OCI-LY3 (cell line): Measurements from ENCODE around the gene MCF2L2.

ENCODE experiments used
- H2AFZ ChIP-seq: fragments of 200-600, 300-600 bp; shearing (Covaris generic); 2 replicates; pipeline ENCODE4 v1.6.0; 2014; ENCODE audit warnings: antibody characterized with exemption, low read depth, low read length
- H3K27ac ChIP-seq: fragments of 200-600, 300-600 bp; sonication (generic); 2 replicates; pipeline ENCODE4 v1.5.1; 2014; ENCODE audit warnings: mild to moderate bottlenecking, low read length, moderate library complexity, mixed read lengths
- H3K27me3 ChIP-seq: fragments of 200-600, 300-600 bp; sonication (generic); 2 replicates; pipeline ENCODE4 v1.6.1; 2014; ENCODE audit warnings: low read depth, low read length, mixed read lengths
- H3K36me3 ChIP-seq: fragments of 200-600, 300-600 bp; sonication (generic); replicated peaks from 2 replicates; pipeline ENCODE3; 2014; ENCODE audit warnings: low read depth, low read length, mixed read lengths
- H3K4me1 ChIP-seq: fragments of 300-600, 200-600 bp; sonication (generic); 2 replicates; pipeline ENCODE4 v1.6.1; 2014; ENCODE audit warnings: low read length, mixed read lengths
- H3K4me2 ChIP-seq: fragments of 200-600, 300-600 bp; sonication (generic); 2 replicates; pipeline ENCODE4 v1.6.1; 2014; ENCODE audit warnings: low read length, mixed read lengths
- H3K4me3 ChIP-seq: fragments of 300-600, 200-600 bp; sonication (generic); 2 replicates; pipeline ENCODE4 v1.5.1; 2014; ENCODE audit warnings: antibody characterized with exemption, mild to moderate bottlenecking, low read length, moderate library complexity
- H3K79me2 ChIP-seq: fragments of 300-600, 200-600 bp; shearing (Covaris generic); 2 replicates; pipeline ENCODE4 v1.6.1; 2014; ENCODE audit warnings: mild to moderate bottlenecking, low read length, mixed read lengths
- H3K9ac ChIP-seq: fragments of 300-600, 200-600 bp; shearing (Covaris generic); 2 replicates; pipeline ENCODE4 v1.6.0; 2014; ENCODE audit warnings: mild to moderate bottlenecking, low read length, moderate library complexity
- H3K9me3 ChIP-seq: fragments of 200-600, 300-600 bp; shearing (Covaris generic); 2 replicates; pipeline ENCODE4 v1.6.1; 2014; ENCODE audit warnings: low read length, mixed read lengths; ENCODE audit not compliant: insufficient read depth
- H4K20me1 ChIP-seq: fragments of 200-600, 300-600 bp; sonication (generic); 2 replicates; pipeline ENCODE4 v1.6.1; 2016; ENCODE audit warnings: low read length, mixed read lengths; ENCODE audit not compliant: insufficient read depth
- CTCF ChIP-seq: fragments of 200-600, 300-600 bp; sonication (generic); IDR thresholded peaks from 2 replicates; pipeline ENCODE4 v1.5.1; 2014; ENCODE audit warnings: antibody characterized with exemption, low read length, low read depth
- EZH2phosphoT487 ChIP-seq: fragments of 200-600 bp; shearing (Covaris generic); IDR thresholded peaks from 2 replicates; pipeline ENCODE4 v1.6.1; 2018; ENCODE audit warnings: antibody characterized with exemption, mixed run types, low read depth

MCF2L2 gene

GRCh38 chr3:183274609-183275008, 153.8 kb downstream of the MCF2L2 start:
- Histone ChIP-seq H3K79me2 (no peaks in the 10 kb centered on the region), H3K9ac (no peak overlapping the region), H3K4me3 (no peak overlapping the region), H4K20me1 (no peaks in the 10 kb centered on the region), H3K4me1 (peaks cover 4% of the 10 kb centered on the region), H3K9me3 (no peaks in the 10 kb centered on the region), H2AFZ (no peak overlapping the region), H3K27ac (no peak overlapping the region), H3K36me3 (no peaks in the 10 kb centered on the region), H3K4me2 (no peak overlapping the region), H3K27me3 (no peaks in the 10 kb centered on the region)
- TF ChIP-seq EZH2phosphoT487 (no peak), CTCF (no peak)

GRCh38 chr3:183272791-183273190, 155.6 kb downstream of the MCF2L2 start:
- H3K79me2 ChIP-seq, result no peaks in the 10 kb centered on the region
- H3K27ac ChIP-seq, result no peak overlapping the region
- no peaks in the 10 kb centered on the region for H3K27me3 ChIP-seq
- H3K4me2 ChIP-seq, result no peak overlapping the region
- H2AFZ ChIP-seq, result no peak overlapping the region
- H3K4me1 ChIP-seq, result no peaks in the 10 kb centered on the region
- H3K9me3 ChIP-seq, result no peaks in the 10 kb centered on the region
- TF ChIP-seq CTCF (no peak), EZH2phosphoT487 (no peak)
- H3K4me3 ChIP-seq, result no peak overlapping the region
- no peaks in the 10 kb centered on the region for H4K20me1 ChIP-seq
- H3K9ac ChIP-seq, result no peak overlapping the region
- H3K36me3 ChIP-seq, result no peaks in the 10 kb centered on the region

- Histone ChIP-seq H3K9ac (no peak overlapping the region), H3K27ac (no peak overlapping the region), H2AFZ (no peak overlapping the region), H3K36me3 (no peaks in the 10 kb centered on the region), H3K4me3 (no peak overlapping the region), H3K9me3 (no peaks in the 10 kb centered on the region), H4K20me1 (no peaks in the 10 kb centered on the region), H3K27me3 (no peaks in the 10 kb centered on the region), H3K79me2 (no peaks in the 10 kb centered on the region), H3K4me2 (no peak overlapping the region), H3K4me1 (no peaks in the 10 kb centered on the region)
- no peak for TF ChIP-seq EZH2phosphoT487
- TF ChIP-seq CTCF, result no peak
Measured at GRCh38 chr3:183272142-183272541, 156.3 kb downstream of the MCF2L2 start.

GRCh38 chr3:183270344-183270743, 158.1 kb downstream of the MCF2L2 start:
- Histone ChIP-seq H3K27ac (no peak overlapping the region), H3K4me1 (no peaks in the 10 kb centered on the region), H3K4me2 (no peak overlapping the region), H3K4me3 (no peak overlapping the region), H2AFZ (no peak overlapping the region), H3K9me3 (no peaks in the 10 kb centered on the region), H3K27me3 (no peaks in the 10 kb centered on the region), H3K79me2 (no peaks in the 10 kb centered on the region), H3K9ac (no peak overlapping the region), H4K20me1 (no peaks in the 10 kb centered on the region), H3K36me3 (no peaks in the 10 kb centered on the region)
- TF ChIP-seq CTCF, result no peak
